ENCODE measurements around the gene CAND2. TPM values are rescaled to one million over a fixed set of nuclear protein-coding genes. Genes with fewer than 3 reads are reported as not detected.
"Not testable (repeated sequence)": the region's sequence is repeated elsewhere in the genome, so short reads cannot be mapped to it uniquely, and the experiment has no call there.

CAND2 gene
- polyA plus RNA-seq, 1 donor from 2014 or later = 0.35 TPM

GRCh38 chr3:12782172-12782815, 14.2 kb upstream of the CAND2 start:
- no peaks in the 10 kb centered on the region for H3K4me1 Mint-ChIP-seq
- H3K4me3 Mint-ChIP-seq = no peak overlapping the region
- H3K9me3 Mint-ChIP-seq = no peaks in the 10 kb centered on the region
- no peak overlapping the region for H3K27ac Mint-ChIP-seq
- peaks cover 17% of the 10 kb centered on the region for H3K27me3 Mint-ChIP-seq
- H3K36me3 Mint-ChIP-seq = no peaks in the 10 kb centered on the region

GRCh38 chr3:12785096-12785495, 11.4 kb upstream of the CAND2 start:
- no peak overlapping the region for H3K4me3 Mint-ChIP-seq
- H3K27ac Mint-ChIP-seq = no peak overlapping the region
- no peaks in the 10 kb centered on the region for H3K4me1 Mint-ChIP-seq
- H3K27me3 Mint-ChIP-seq = peaks cover 16% of the 10 kb centered on the region
- H3K9me3 Mint-ChIP-seq = no peaks in the 10 kb centered on the region
- no peaks in the 10 kb centered on the region for H3K36me3 Mint-ChIP-seq

- not testable (repeated sequence) for H3K4me3 Mint-ChIP-seq, H3K36me3 Mint-ChIP-seq, H3K4me1 Mint-ChIP-seq, H3K9me3 Mint-ChIP-seq
- H3K27ac Mint-ChIP-seq = peak overlapping the region in 1 of 3 donors; percentile 78
- H3K27me3 Mint-ChIP-seq = peaks cover 10% of the 10 kb centered on the region
Measured at GRCh38 chr3:12787346-12787745, 9.1 kb upstream of the CAND2 start.

- H3K4me3 Mint-ChIP-seq, H3K4me1 Mint-ChIP-seq, H3K36me3 Mint-ChIP-seq, H3K9me3 Mint-ChIP-seq: not testable (repeated sequence)
- peaks cover 10% of the 10 kb centered on the region for H3K27me3 Mint-ChIP-seq
- peak overlapping the region in 1 of 3 donors; percentile 81 for H3K27ac Mint-ChIP-seq
Measured at GRCh38 chr3:12787967-12788690, 8.4 kb upstream of the CAND2 start.

GRCh38 chr3:12791430-12791829, 5.0 kb upstream of the CAND2 start:
- H3K4me1 Mint-ChIP-seq = peaks cover 0 to 3% (median 3%) of the 10 kb centered on the region in 3 donors

GRCh38 chr3:12793701-12794100, 2.8 kb upstream of the CAND2 start:
- Mint-ChIP-seq H3K4me3 (no peak overlapping the region), H3K9me3 (no peaks in the 10 kb centered on the region), H3K27me3 (peaks cover 4% of the 10 kb centered on the region), H3K27ac (no peak overlapping the region), H3K36me3 (no peaks in the 10 kb centered on the region), H3K4me1 (peaks cover 6 to 15% (median 13%) of the 10 kb centered on the region in 3 donors)

More at GRCh38 chr3:12791430-12791829, 5.0 kb upstream of the CAND2 start:
- no peak overlapping the region for H3K4me3 Mint-ChIP-seq
- no peaks in the 10 kb centered on the region for H3K9me3 Mint-ChIP-seq
- peaks cover 3% of the 10 kb centered on the region for H3K27me3 Mint-ChIP-seq
- H3K27ac Mint-ChIP-seq = no peak overlapping the region
- no peaks in the 10 kb centered on the region for H3K36me3 Mint-ChIP-seq

GRCh38 chr3:12797124-12797891, 828 bp downstream of the CAND2 start:
- peaks cover 6 to 15% (median 13%) of the 10 kb centered on the region in 3 donors for H3K4me1 Mint-ChIP-seq
- H3K9me3 Mint-ChIP-seq = no peaks in the 10 kb centered on the region
- H3K4me3 Mint-ChIP-seq = peak overlapping the region; percentile 63 to 96 (median 90)
- H3K36me3 Mint-ChIP-seq = no peaks in the 10 kb centered on the region
- peaks cover 4% of the 10 kb centered on the region for H3K27me3 Mint-ChIP-seq
- H3K27ac Mint-ChIP-seq = no peak overlapping the region

- no peaks in the 10 kb centered on the region for H3K9me3 Mint-ChIP-seq
Measured at GRCh38 chr3:12797892-12798558, 1.5 kb downstream of the CAND2 start.

GRCh38 chr3:12798559-12799179, 2.2 kb downstream of the CAND2 start:
- Mint-ChIP-seq H3K27me3 (peaks cover 4% of the 10 kb centered on the region), H3K36me3 (no peaks in the 10 kb centered on the region), H3K27ac (no peak overlapping the region), H3K9me3 (no peaks in the 10 kb centered on the region), H3K4me3 (peak overlapping the region in 2 of 4 donors; percentile 63 to 87), H3K4me1 (peaks cover 6 to 15% (median 13%) of the 10 kb centered on the region in 3 donors)

More at GRCh38 chr3:12797892-12798558, 1.5 kb downstream of the CAND2 start:
- Mint-ChIP-seq H3K4me1 (peaks cover 6 to 15% (median 13%) of the 10 kb centered on the region in 3 donors), H3K36me3 (no peaks in the 10 kb centered on the region), H3K27me3 (peaks cover 4% of the 10 kb centered on the region), H3K4me3 (peak overlapping the region; percentile 47 to 87 (median 72)), H3K27ac (no peak overlapping the region)

- H3K27me3 Mint-ChIP-seq = peaks cover 4% of the 10 kb centered on the region
- H3K4me3 Mint-ChIP-seq = no peak overlapping the region
- H3K4me1 Mint-ChIP-seq = peaks cover 6 to 15% (median 13%) of the 10 kb centered on the region in 3 donors
- no peaks in the 10 kb centered on the region for H3K9me3 Mint-ChIP-seq
- H3K27ac Mint-ChIP-seq = peak overlapping the region in 1 of 3 donors; percentile 39
- H3K36me3 Mint-ChIP-seq = no peaks in the 10 kb centered on the region
Measured at GRCh38 chr3:12799525-12800440, 3.3 kb downstream of the CAND2 start.

GRCh38 chr3:12803371-12803770, 6.9 kb downstream of the CAND2 start:
- no peak overlapping the region for H3K4me3 Mint-ChIP-seq
- H3K4me1 Mint-ChIP-seq = peaks cover 0 to 1% (median under 1%) of the 10 kb centered on the region in 3 donors
- H3K27ac Mint-ChIP-seq = no peak overlapping the region
- no peaks in the 10 kb centered on the region for H3K36me3 Mint-ChIP-seq
- peaks cover 1% of the 10 kb centered on the region for H3K27me3 Mint-ChIP-seq
- H3K9me3 Mint-ChIP-seq = no peaks in the 10 kb centered on the region

- no peaks in the 10 kb centered on the region for H3K9me3 Mint-ChIP-seq
- H3K27me3 Mint-ChIP-seq = no peaks in the 10 kb centered on the region
- H3K36me3 Mint-ChIP-seq = no peaks in the 10 kb centered on the region
- H3K4me1 Mint-ChIP-seq = peaks cover 1 to 8% (median 4%) of the 10 kb centered on the region in 3 donors
- no peak overlapping the region for H3K27ac Mint-ChIP-seq
- no peak overlapping the region for H3K4me3 Mint-ChIP-seq
Measured at GRCh38 chr3:12807066-12807465, 10.6 kb downstream of the CAND2 start.

GRCh38 chr3:12807601-12808359, 11.3 kb downstream of the CAND2 start:
- H3K36me3 Mint-ChIP-seq = no peaks in the 10 kb centered on the region
- H3K4me1 Mint-ChIP-seq = peaks cover 1 to 8% (median 4%) of the 10 kb centered on the region in 3 donors
- no peak overlapping the region for H3K4me3 Mint-ChIP-seq
- H3K9me3 Mint-ChIP-seq = no peaks in the 10 kb centered on the region
- no peaks in the 10 kb centered on the region for H3K27me3 Mint-ChIP-seq
- no peak overlapping the region for H3K27ac Mint-ChIP-seq

Measured in IgD-negative memory B cell (primary cell).